Cerebellar cortex (tissue), 1 donor: ENCODE measurements around the gene KCNMA1.

Experiments
- DNase-seq: peaks from one replicate; pipeline ENCODE4 v3.0.0-alpha.2; 2015; ENCODE audit warnings: low spot score

The KCNMA1 gene

DNA sequence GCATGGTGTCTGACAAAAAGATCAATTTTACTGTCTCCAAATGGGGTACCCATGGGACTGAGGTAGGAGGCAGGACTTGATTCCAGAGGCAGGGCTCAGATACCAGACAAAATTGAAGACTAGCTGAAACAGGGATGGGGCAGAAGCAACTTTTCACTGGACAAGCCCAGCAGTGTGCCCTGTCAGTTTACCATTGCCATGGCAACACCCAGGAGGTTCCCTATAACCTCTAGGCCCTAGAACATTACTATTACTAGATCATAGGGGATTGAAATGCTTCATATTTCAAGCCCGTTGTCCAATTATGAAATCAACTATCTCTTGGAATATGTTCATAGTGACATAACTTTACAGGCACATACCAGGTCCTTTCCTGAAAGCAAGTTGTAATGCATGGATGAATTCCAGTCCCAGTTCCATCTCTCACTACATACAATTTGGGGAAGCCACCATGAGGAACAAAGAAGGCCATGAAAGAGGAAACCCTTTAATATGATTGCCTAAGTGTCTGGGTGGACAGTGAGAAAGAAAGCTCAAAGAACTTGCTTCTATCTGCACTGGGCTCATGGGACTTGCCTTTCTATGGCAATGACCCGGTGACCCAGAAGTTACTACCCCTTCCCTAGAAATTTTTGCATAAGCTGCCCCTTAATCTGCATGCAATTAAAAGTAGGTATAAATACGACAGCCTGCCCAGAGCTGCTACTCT is 557.9 kb downstream of the KCNMA1 start:
- no peak for DNase-seq

DNA sequence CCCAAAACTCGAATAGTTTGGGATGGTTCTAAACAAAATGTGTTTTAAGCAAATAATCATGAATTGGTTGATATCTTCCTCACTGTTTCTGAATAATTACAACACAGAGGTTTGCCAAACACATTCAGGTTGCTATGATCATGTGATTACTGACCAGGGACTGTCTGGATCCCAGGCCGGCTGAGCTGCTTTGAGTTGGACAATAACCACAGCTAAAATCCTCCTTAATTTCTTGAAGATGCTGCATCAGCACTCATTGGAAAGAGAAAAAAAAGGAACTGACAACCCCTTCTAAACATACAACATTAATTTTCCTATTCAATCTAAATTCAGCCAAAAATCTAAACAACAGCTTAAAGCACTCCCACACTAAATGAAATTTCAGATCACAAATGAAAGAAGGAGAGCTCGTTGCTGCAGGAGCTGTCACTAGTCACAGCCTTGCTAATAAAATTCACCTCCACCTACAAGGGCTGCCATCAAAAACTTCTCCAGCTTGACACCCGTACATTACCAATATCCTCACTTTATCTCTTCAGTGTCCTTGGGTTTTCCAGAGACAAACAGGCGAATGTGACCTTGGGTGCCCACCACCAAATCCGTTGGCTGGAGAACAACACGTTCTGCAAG is 560.2 kb downstream of the KCNMA1 start:
- peak; percentile 5 for DNase-seq

DNA sequence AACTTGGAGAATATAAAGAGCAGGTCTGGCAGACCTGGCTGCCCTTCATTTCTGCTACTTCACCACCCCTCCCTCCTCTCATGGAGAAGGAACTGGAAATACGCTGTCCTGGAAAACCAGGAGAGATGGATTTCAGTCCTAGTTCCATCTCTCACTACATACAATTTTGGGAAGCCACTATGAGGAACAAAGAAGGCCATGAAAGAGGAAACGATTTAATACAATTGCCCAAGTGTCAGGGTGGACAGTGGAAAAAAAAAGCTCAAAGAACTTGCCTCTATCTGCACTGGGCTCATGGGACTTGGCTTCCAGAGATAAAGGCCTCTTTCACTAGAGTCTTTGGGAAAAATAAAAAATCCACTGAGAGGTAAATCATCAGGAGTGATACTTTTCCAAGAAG is 561.7 kb downstream of the KCNMA1 start:
- DNase-seq, result no peak

DNA sequence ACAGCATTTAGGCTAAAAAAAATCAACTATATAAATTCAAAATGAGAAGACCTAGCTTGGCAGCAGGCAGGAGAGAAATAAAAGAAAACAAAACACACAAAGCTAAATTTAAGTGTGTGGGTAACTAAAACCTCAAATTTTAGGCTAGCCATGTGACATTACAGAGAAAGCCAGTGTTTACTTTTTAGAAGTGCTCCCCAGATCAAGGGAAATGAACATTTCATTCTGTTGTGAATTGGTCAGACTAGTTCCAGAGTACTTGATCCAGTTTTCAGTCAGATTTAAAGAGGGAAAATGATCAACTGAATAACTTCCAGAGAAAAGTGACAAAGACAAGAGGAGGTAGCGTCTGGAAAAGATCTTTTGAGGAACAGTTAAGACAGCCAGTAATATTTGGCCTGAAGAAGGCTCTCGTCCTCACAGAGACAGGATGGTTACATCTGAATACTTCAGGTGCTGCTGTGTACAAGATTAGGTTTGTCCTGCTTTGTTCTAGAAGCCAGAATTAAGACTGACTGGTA is 563.4 kb downstream of the KCNMA1 start:
- no peak for DNase-seq

DNA sequence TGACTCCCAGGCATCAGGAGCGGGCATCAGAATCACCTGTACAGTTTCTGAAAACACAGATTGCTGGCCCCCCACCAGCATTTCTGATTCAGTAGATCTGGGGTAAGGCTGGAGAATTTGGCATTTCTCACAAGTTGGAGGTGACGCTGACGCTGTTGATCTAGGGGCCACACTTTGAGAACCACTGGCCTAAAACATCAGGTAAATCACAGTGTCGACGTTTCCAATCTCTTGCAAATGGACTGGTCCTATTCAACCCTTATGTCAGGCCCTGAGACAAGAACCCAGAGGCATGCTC is 564.0 kb downstream of the KCNMA1 start:
- no peak for DNase-seq

DNA sequence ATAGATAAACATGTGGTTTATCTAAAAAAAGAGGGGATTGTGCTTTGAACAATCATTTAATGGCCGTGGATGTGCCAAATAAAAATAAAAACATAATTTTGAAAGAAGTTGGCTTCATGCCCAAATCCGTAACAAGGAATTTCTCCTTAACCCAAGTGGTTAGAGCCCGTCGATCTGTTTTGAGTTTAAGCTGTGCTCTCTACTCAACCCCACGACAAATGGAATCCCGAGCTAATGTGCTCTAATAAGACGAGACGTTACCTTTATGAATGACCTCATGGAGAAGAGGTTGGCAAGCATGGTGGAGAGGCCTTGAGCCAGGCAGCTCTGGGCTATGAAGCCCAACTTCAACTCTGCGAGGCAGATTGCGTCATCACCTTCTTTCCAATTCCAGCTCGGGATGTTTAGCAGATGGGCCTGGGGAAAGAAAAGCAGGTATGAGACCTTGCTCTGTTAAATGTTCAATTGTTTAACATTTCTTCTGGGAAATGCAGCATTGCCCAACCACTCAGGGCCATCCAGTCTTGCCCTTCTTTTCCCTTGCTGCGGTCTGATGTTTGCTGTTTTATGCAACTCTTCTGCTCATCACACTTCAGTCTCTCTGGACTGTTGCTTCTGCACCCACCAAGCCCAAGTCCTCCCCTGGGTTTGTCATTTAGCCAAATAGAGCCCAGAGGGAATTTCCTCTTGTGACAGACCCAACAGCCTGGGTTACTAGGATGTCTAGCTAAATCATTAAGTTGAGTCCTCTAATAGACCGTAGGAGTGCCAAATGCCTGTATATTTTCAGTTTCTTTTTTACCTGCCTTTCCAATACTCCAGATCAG is 564.6 kb downstream of the KCNMA1 start:
- no peak for DNase-seq

DNA sequence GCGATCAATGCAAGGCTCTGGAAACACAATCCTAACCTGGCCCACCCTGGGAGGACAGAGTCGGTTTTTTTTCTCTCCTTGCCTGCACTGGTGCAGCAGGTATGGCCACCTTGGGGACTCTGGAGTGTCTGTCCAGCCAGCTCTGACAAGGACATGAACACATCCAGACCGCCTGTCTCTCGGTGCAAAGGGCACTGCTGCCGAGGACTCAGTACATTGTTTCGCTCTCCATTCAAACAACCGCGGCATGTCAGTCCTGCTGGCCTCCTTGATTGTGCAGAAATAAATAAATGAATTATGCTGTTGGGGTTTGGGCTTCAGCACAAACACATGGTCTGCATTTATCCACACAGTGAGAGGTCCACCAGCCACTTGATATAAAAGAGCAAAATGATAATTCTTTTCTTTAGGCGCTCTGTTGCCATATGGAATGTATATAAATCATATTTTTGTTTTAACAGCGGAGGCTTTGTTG is 565.2 kb downstream of the KCNMA1 start:
- DNase-seq, result no peak

DNA sequence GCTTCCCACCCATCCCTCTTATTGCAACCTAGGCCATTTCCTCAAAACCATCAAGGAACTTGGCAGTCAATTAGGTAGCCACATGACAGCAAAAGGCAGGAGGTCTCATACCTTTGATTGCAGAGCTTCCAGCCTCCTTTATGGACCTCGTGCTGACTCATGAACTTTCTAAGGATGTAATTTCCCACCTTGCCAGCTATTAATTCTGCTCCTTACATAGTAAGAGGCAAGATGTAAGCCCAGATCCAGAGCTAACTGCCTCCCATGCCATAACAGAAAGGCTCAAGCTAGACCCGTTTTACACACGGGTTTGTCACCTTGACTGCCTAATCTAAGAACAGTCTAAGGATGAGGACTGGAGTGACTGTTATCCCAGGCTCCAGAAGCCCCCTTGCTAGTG is 565.7 kb downstream of the KCNMA1 start:
- no peak for DNase-seq

DNA sequence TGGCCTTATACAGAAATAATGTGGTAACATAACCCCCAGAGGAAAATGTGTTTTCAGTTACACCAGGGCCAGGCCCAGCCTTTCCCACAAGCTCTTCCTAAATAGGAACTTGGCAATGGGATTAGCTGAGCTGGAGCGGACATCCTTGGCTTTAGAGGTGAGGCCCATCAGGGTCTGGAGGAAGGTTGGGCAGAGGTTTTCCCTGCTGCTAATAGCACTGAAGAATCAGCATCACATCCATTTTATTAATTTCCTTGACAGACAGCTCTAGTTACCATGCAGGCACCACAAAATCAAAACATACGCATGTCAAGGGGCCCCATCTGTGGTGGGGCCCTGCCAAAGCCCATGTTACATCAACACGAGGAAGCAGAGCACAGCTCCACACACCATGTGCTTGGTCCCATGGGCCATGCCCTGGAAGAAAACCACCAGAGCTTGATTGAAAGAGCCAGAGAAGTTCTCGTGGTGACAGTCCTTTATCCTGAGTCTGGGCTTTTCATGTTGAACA is 566.6 kb downstream of the KCNMA1 start:
- DNase-seq, result no peak

DNA sequence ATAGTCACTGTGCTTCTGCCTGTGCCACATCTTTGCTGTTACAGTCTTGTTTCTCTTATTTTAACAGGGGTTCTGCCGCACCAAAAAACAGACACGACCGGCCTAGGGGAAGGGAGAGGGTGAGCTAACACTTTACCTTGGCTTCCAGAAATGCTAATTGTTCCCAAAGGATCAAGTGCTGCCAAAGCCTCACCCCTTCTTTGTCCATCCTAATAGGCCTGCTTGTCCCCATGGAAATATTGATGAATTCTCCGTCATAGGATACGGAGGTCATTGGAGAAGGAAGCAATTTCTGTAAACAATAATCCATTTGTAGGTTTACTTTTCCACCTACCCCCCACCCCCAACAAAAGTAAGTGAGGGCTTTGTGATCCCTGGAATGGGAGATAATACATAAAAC is 567.3 kb downstream of the KCNMA1 start:
- no peak for DNase-seq

DNA sequence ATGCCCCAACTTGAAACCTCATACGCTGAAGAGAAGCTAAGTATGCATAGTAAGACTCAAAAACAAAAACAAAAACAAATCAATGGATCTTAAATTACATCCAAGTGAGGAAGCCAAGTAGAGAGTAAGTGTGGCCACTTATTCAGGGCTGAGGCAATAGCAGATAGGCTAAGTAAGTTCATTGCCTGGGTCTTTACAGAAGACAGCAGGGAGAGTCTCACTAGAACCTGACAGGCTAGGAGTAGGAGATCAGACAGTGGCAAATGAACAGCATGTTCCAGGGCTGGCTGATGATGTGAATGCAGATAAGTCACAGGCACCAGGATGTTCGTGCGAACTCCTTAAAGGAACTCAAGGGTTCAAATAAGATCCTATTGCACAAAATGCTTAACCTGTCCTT is 568.6 kb downstream of the KCNMA1 start:
- no peak for DNase-seq

DNA sequence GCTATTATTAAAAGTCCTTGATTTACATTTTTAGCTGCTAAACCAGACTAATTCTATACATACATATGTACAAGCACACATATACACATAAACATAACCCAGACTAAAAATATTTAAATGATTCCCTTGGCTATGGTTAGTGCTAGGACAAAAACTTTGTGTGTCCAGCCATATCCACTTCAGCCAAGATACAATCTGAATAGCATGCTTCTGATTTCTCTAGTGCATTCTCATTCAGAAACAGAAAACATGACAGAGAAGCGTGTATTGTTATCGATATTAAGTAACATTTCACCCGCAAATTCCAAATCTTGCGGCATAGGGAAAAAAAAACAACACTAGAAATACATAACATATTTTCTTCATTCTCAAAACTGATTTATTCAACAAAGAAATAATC is 569.3 kb downstream of the KCNMA1 start:
- DNase-seq, result no peak

DNA sequence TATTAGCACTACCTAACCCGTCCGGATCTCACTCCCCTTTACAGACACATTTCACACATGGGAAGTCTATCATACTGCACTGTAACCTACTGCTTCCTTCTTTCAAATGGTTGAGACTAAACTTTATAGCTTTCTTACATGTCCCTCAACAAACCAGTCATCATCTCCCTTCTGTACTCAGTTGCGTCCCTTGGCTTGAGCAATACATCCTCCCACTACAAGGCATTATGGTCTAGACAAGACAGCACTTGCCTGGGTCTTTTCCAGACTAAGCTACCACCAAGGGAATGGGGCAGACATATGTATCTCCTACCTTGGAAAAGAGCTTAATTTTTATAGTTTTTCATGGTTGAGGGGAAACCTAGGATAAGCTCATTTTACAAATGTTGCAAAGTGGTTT is 575.2 kb downstream of the KCNMA1 start:
- DNase-seq, result no peak

DNA sequence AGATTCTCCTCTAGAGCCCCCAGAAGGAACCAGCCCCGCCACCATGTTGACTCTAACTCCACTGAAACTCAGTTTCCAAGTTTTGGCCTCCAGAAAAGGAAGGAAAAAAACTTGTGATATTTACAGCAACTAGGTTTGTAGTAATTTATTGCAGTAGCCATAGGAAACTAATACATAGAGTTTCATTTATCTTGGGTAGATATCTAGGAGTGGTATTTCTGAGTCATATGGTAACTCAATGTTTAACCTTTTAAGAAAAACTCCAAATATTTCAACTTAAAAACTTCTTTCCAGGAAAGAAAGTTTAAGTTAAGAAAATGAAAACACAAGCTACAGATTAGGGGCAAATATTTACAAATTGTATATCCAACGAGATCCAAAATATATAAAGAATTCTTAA is 576.7 kb downstream of the KCNMA1 start:
- no peak for DNase-seq

DNA sequence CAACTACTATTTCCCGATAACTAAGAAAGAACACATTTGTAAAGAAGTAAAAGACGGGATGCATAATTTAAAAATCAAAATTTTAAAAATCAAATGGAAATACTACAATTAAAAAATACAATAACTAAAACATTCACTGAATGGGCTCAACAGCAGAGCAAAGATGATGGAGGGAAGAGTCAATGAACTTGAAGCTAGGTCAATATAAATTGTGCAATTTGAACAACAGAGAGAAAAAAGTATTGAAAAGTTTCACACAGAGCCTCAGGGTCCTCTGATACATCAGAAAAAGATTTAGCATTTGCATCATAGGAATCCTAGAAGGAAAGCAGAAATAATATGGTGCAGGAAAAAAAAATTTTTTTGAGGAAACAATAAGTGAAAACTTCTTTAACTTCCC is 581.0 kb downstream of the KCNMA1 start:
- DNase-seq, result no peak

DNA sequence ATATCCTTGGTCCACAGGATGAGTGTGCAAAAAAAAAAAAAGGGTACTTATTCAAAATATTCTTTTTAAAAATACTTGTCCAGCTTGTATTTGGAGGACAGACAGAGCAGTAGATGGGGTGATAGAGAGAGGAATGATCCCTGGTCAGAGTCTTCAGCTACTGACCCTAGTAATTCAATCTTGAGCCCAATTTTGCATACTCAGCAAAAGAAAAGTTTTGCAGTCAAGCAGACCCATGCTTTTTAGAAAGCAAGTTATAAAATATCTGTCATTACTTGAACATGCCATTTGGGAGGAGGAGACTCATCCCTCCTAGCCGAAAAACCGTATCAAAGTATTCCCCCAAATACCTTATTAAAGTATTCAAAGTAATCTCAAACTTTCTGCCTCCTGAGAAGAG is 585.0 kb downstream of the KCNMA1 start:
- DNase-seq, result no peak

DNA sequence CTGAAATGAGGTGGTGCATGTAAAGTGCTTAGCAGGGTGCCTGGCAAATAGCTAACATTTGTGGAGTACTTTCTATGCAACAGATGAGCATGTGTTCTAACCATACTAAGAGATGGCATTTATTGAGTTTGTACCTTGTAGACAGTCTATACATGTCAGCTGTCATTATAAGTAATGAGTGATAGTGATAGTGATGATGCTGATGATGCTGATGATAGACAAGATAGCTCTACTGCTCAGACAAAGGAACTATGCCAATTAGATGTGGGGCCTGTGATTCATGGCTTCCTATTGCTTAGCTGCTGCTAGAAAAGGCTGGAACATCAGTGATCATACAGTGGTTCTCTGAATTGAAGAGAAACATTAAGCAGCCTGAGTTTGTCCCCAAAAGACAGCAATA is 585.8 kb downstream of the KCNMA1 start:
- DNase-seq, result no peak

DNA sequence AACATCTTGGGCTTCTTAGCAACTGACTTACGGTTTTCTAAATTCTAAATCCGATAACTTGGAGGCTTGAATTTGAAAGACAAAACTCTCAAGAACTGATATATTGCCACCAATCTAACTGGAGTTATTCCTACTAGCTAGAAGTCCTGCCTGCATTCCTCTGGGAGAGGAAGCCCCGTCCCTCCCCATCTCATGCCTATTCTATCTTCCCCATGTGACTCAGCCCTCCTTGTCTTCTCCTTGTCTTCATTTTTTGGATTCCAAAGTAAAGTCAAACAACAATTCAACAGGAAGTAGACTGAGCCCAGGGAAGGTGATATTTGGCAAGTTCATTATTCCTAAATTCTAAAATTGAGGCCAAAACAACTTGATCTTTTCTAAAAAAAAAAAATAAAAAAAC is 587.7 kb downstream of the KCNMA1 start:
- DNase-seq, result no peak

DNA sequence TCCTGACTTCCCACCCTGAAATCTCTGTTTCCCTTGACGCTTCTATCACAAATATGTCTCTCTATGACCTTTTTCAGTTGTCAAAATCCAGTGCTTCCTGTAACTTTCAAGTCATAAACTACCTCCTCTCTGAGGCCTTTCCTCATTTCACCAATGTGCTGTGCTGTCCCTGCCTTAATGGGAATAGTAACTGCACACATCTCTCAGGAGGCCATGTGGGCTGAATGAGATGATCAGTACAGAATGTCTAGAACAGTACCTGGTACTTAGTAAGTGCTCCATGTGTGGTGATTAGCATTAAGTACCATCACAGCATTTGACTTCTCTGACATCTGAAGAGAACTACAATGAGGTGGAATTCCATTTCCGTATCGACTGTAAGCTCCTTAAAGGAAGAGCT is 588.5 kb downstream of the KCNMA1 start:
- no peak for DNase-seq

DNA sequence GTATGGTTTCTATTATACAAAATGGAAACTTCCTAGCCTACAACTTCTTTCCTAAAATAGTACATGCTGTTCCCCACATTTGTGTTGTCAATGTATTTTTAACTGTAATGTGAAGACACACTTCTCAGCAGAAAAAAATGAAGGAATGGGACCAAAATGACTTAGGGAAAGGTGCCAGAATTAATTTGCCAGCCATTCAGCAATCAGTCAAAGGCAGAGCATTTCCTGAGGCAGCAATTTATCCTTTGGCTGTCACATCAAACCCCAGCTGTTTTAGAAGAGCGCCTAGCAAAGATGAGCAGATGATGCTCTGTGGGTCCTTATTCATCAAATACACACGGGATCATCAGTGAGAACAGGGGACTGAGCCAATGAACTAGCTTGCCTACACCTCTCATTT is 592.5 kb downstream of the KCNMA1 start:
- no peak for DNase-seq

DNA sequence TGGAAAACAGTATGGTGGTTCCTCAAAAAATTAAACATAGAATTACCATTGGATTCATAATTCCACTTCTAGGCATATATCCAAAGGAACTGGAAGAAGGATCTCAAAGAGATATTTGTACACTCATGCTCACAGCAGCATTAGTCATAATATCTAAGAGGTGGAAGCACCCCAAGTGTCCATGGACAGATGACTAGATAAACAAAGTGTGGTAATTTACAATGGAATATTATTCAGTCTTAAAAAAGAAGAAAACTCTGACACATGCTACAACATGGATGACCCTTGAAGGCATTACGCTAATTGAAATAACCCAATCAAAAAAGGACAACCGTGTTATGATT is 594.2 kb downstream of the KCNMA1 start:
- no peak for DNase-seq

DNA sequence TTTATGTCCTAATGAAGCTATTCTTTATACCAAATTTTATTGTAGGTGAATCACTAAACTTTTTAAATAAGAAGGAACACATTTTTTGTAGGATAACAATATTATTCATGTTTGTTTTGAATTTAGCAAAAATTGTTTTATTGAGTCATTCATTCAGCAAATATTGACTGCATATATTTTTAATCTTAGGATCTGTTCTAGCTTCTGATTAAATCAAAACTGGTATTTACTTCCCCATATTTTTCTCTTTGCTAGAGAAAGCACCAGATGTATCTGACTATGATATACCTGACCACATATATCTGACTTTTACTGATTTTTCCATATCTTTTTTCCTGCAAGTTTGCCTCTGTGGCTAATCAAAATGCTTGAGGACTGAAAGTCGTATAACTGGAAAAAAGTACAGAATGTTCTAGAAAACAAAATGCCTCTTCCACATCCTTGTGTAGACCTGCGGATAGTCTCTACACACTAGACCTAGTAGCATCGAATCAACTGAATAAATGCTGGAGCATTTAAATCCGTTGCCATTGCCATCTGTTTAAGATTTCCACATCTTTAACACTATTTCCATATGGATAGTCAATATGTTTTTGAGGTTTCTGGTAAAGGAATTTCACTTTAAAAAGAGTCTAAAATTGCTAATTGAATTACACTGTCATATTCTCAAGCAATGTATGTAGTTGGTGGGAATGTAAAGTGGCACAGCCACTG is 594.7 kb downstream of the KCNMA1 start:
- no peak for DNase-seq
